Measurements from ENCODE around the gene TRIM71. TPM values are rescaled to one million over a fixed set of nuclear protein-coding genes. Genes with fewer than 3 reads are reported as not detected.
"Not testable (repeated sequence)": the region's sequence is repeated elsewhere in the genome, so short reads cannot be mapped to it uniquely, and the experiment has no call there.

The TRIM71 gene
- total RNA-seq, 5 donors from 2014 or later (not counting 1 experiment from before 2014, with no cell fraction given): 0.05 to 0.32 (median 0.29) TPM; not detected in 1

- 90% methylated on average over 37 of the region's 44 CpGs for WGBS (ENCODE audit: insufficient coverage)
- H3K9me3 ChIP-seq: no peaks in the 10 kb centered on the region
- Mint-ChIP-seq H3K9me3 (no peaks in the 10 kb centered on the region), H3K36me3 (no peaks in the 10 kb centered on the region), H3K27ac (no peak overlapping the region), H3K4me3 (no peak overlapping the region), H3K4me1 (peaks cover 0 to 16% (median 11%) of the 10 kb centered on the region in 3 donors), H3K27me3 (peaks cover 26 to 37% of the 10 kb centered on the region in 2 donors)
- CTCF ChIA-PET: no interaction called here
- peaks cover 0 to 42% of the 10 kb centered on the region in 2 experiments for H3K27me3 ChIP-seq (replicated peaks in 1 of 2; ENCODE audit: control insufficient read depth in 2 of 2, extremely low read depth in 1 of 2, insufficient read depth in 2 of 2, low read length in 1 of 2)
- H3K36me3 ChIP-seq (ENCODE audit: control insufficient read depth in 2 of 2, extremely low read depth in 1 of 2, insufficient read depth in 1 of 2, low read length in 1 of 2): no peaks in the 10 kb centered on the region
- no peak overlapping the region for H3K27ac ChIP-seq (ENCODE audit: low read length)
- ATAC-seq (replicated peaks in 1 of 4) (no peak), DNase-seq (no peak)
- peaks cover 4 to 14% of the 10 kb centered on the region in 2 experiments for H3K4me1 ChIP-seq (ENCODE audit: control insufficient read depth in 1 of 2, extremely low read depth in 1 of 2, insufficient read depth in 2 of 2, low read length in 2 of 2)
- no peak overlapping the region for H3K4me3 ChIP-seq (ENCODE audit: control insufficient read depth in 1 of 2, extremely low read depth in 1 of 2, low read length in 1 of 2)
- POLR2A ChIA-PET: interaction anchor here in 1 of 2 donors (0.6 kb wide), 1 partner anchor 49 kb away, joined by 3 read pairs; no protein-coding TSS in a partner anchor
Observed at GRCh38 chr3:32821686-32822296, 4.0 kb downstream of the TRIM71 start.

- Mint-ChIP-seq H3K36me3 (no peaks in the 10 kb centered on the region), H3K27me3 (peaks cover 24 to 32% of the 10 kb centered on the region in 2 donors)
Observed at GRCh38 chr3:32822609-32823498, 5.1 kb downstream of the TRIM71 start.

GRCh38 chr3:32823641-32824184 is 5.9 kb downstream of the TRIM71 start:
- H3K27me3 ChIP-seq (replicated peaks in 1 of 2; ENCODE audit: control insufficient read depth in 2 of 2, extremely low read depth in 1 of 2, insufficient read depth in 2 of 2, low read length in 1 of 2): peaks cover 0 to 30% of the 10 kb centered on the region in 2 experiments
- H3K4me3 ChIP-seq (ENCODE audit: control insufficient read depth in 1 of 2, extremely low read depth in 1 of 2, low read length in 1 of 2); H3K36me3 ChIP-seq (ENCODE audit: control insufficient read depth in 2 of 2, extremely low read depth in 1 of 2, insufficient read depth in 1 of 2, low read length in 1 of 2); DNase-seq; CTCF ChIA-PET; H3K4me1 Mint-ChIP-seq; ATAC-seq (replicated peaks in 1 of 4); H3K9me3 Mint-ChIP-seq; H3K4me1 ChIP-seq (ENCODE audit: control insufficient read depth in 1 of 2, extremely low read depth in 1 of 2, insufficient read depth in 2 of 2, low read length in 2 of 2); H3K27ac Mint-ChIP-seq; H3K36me3 Mint-ChIP-seq; H3K4me3 Mint-ChIP-seq; H3K27ac ChIP-seq (ENCODE audit: low read length); POLR2A ChIA-PET; H3K9me3 ChIP-seq: not testable (repeated sequence)
- H3K27me3 Mint-ChIP-seq: peaks cover 21 to 30% of the 10 kb centered on the region in 2 donors
- 97% methylated on average over 9 of the region's 21 CpGs for WGBS (ENCODE audit: insufficient coverage)

More at GRCh38 chr3:32822609-32823498, 5.1 kb downstream of the TRIM71 start:
- 40% methylated on average over 1 of the region's 5 CpGs for WGBS (ENCODE audit: insufficient coverage)
- Histone ChIP-seq H3K9me3 (no peaks in the 10 kb centered on the region), H3K27ac (ENCODE audit: low read length) (no peak overlapping the region), H3K4me1 (ENCODE audit: control insufficient read depth in 1 of 2, extremely low read depth in 1 of 2, insufficient read depth in 2 of 2, low read length in 2 of 2) (peaks cover 0 to 6% of the 10 kb centered on the region in 2 experiments), H3K36me3 (ENCODE audit: control insufficient read depth in 2 of 2, extremely low read depth in 1 of 2, insufficient read depth in 1 of 2, low read length in 1 of 2) (no peaks in the 10 kb centered on the region), H3K4me3 (ENCODE audit: control insufficient read depth in 1 of 2, extremely low read depth in 1 of 2, low read length in 1 of 2) (no peak overlapping the region), H3K27me3 (replicated peaks in 1 of 2; ENCODE audit: control insufficient read depth in 2 of 2, extremely low read depth in 1 of 2, insufficient read depth in 2 of 2, low read length in 1 of 2) (peaks cover 0 to 35% of the 10 kb centered on the region in 2 experiments)
- DNase-seq (no peak), ATAC-seq (replicated peaks in 1 of 4) (no peak)
- POLR2A ChIA-PET: interaction anchor here in 1 of 2 donors (0.6 kb wide), 1 partner anchor 50 kb away, joined by 3 read pairs; no protein-coding TSS in a partner anchor
- H3K9me3 Mint-ChIP-seq: no peaks in the 10 kb centered on the region
- H3K4me3 Mint-ChIP-seq: no peak overlapping the region
- CTCF ChIA-PET: no interaction called here
- peaks cover 0 to 9% (median 6%) of the 10 kb centered on the region in 3 donors for H3K4me1 Mint-ChIP-seq
- H3K27ac Mint-ChIP-seq: no peak overlapping the region

- 91% methylated on average over 10 of the region's 12 CpGs for WGBS (ENCODE audit: insufficient coverage)
- H3K36me3 ChIP-seq (ENCODE audit: control insufficient read depth in 2 of 2, extremely low read depth in 1 of 2, insufficient read depth in 1 of 2, low read length in 1 of 2): no peaks in the 10 kb centered on the region
- no peak overlapping the region for H3K4me3 Mint-ChIP-seq
- DNase-seq (no peak), ATAC-seq (replicated peaks in 1 of 4) (no peak)
- no peaks in the 10 kb centered on the region for H3K4me1 ChIP-seq (ENCODE audit: control insufficient read depth in 1 of 2, extremely low read depth in 1 of 2, insufficient read depth in 2 of 2, low read length in 2 of 2)
- H3K27ac ChIP-seq (ENCODE audit: low read length): no peak overlapping the region
- no peaks in the 10 kb centered on the region for H3K4me1 Mint-ChIP-seq
- peaks cover 14 to 17% of the 10 kb centered on the region in 2 donors for H3K27me3 Mint-ChIP-seq
- CTCF ChIA-PET: no interaction called here
- peaks cover 0 to 16% of the 10 kb centered on the region in 2 experiments for H3K27me3 ChIP-seq (replicated peaks in 1 of 2; ENCODE audit: control insufficient read depth in 2 of 2, extremely low read depth in 1 of 2, insufficient read depth in 2 of 2, low read length in 1 of 2)
- no peaks in the 10 kb centered on the region for H3K9me3 ChIP-seq
- H3K9me3 Mint-ChIP-seq: no peaks in the 10 kb centered on the region
- H3K36me3 Mint-ChIP-seq: no peaks in the 10 kb centered on the region
- POLR2A ChIA-PET: interaction anchor here in 1 of 2 donors (0.6 kb wide), 1 partner anchor 926 kb away, joined by 4 read pairs; no protein-coding TSS in a partner anchor
- no peak overlapping the region for H3K27ac Mint-ChIP-seq
- no peak overlapping the region for H3K4me3 ChIP-seq (ENCODE audit: control insufficient read depth in 1 of 2, extremely low read depth in 1 of 2, low read length in 1 of 2)
Observed at GRCh38 chr3:32825601-32826375, 8.0 kb downstream of the TRIM71 start.

- no peak overlapping the region for H3K27ac Mint-ChIP-seq
- ATAC-seq (replicated peaks in 1 of 4) (no peak), DNase-seq (no peak)
- H3K36me3 Mint-ChIP-seq: no peaks in the 10 kb centered on the region
- ChIA-PET CTCF (interaction anchor here (0.6 to 0.7 kb wide), 3 partner anchors 69 to 287 kb away, joined by 3 read pairs; no protein-coding TSS in a partner anchor), POLR2A (no interaction called here)
- H3K4me1 Mint-ChIP-seq: no peaks in the 10 kb centered on the region
- no peak overlapping the region for H3K27ac ChIP-seq (ENCODE audit: low read length)
- peaks cover 0 to 12% of the 10 kb centered on the region in 2 experiments for H3K27me3 ChIP-seq (replicated peaks in 1 of 2; ENCODE audit: control insufficient read depth in 2 of 2, extremely low read depth in 1 of 2, insufficient read depth in 2 of 2, low read length in 1 of 2)
- H3K27me3 Mint-ChIP-seq: peaks cover 18 to 34% of the 10 kb centered on the region in 2 donors
- no peak overlapping the region for H3K4me3 ChIP-seq (ENCODE audit: control insufficient read depth in 1 of 2, extremely low read depth in 1 of 2, low read length in 1 of 2)
- no peaks in the 10 kb centered on the region for H3K4me1 ChIP-seq (ENCODE audit: control insufficient read depth in 1 of 2, extremely low read depth in 1 of 2, insufficient read depth in 2 of 2, low read length in 2 of 2)
- H3K4me3 Mint-ChIP-seq: no peak overlapping the region
- H3K9me3 Mint-ChIP-seq: no peaks in the 10 kb centered on the region
- H3K9me3 ChIP-seq: no peaks in the 10 kb centered on the region
- 100% methylated on average over 2 of the region's 4 CpGs for WGBS (ENCODE audit: insufficient coverage)
- H3K36me3 ChIP-seq (ENCODE audit: control insufficient read depth in 2 of 2, extremely low read depth in 1 of 2, insufficient read depth in 1 of 2, low read length in 1 of 2): no peaks in the 10 kb centered on the region
Observed at GRCh38 chr3:32831062-32831461, 13.3 kb downstream of the TRIM71 start.

- Histone ChIP-seq H3K36me3 (ENCODE audit: control insufficient read depth in 2 of 2, extremely low read depth in 1 of 2, insufficient read depth in 1 of 2, low read length in 1 of 2) (no peaks in the 10 kb centered on the region), H3K27me3 (replicated peaks in 1 of 2; ENCODE audit: control insufficient read depth in 2 of 2, extremely low read depth in 1 of 2, insufficient read depth in 2 of 2, low read length in 1 of 2) (peaks cover 0 to 8% of the 10 kb centered on the region in 2 experiments), H3K4me1 (ENCODE audit: control insufficient read depth in 1 of 2, extremely low read depth in 1 of 2, insufficient read depth in 2 of 2, low read length in 2 of 2) (no peaks in the 10 kb centered on the region), H3K9me3 (no peaks in the 10 kb centered on the region), H3K27ac (ENCODE audit: low read length) (no peak overlapping the region), H3K4me3 (ENCODE audit: control insufficient read depth in 1 of 2, extremely low read depth in 1 of 2, low read length in 1 of 2) (no peak overlapping the region)
- no peak for DNase-seq
- H3K27ac Mint-ChIP-seq: no peak overlapping the region
- no peak for ATAC-seq (replicated peaks in 1 of 4)
- no peaks in the 10 kb centered on the region for H3K4me1 Mint-ChIP-seq
- WGBS (ENCODE audit: insufficient coverage): 40% methylated on average over 1 of the region's 2 CpGs
- CTCF ChIA-PET: interaction anchor here in 1 of 2 donors (0.6 kb wide), 1 partner anchor 77 kb away, joined by 12 read pairs; no protein-coding TSS in a partner anchor
- H3K36me3 Mint-ChIP-seq: no peaks in the 10 kb centered on the region
- POLR2A ChIA-PET: no interaction called here
- H3K9me3 Mint-ChIP-seq: no peaks in the 10 kb centered on the region
- H3K27me3 Mint-ChIP-seq: peaks cover 18 to 34% of the 10 kb centered on the region in 2 donors
- no peak overlapping the region for H3K4me3 Mint-ChIP-seq
Observed at GRCh38 chr3:32831791-32832190, 14.0 kb downstream of the TRIM71 start.

Measured in T-cell (primary cell).